SK-N-SH treated with all-trans-retinoic acid at 6 μM for 48 hours (cell line): Measurements from ENCODE around the gene PCSK1.

ENCODE experiments used
- ATAC-seq: fragments of 200-7000 bp; cut with Tn5 transposase; 3 replicates; pipeline ENCODE4 v1.9.1; 2020; ENCODE audit warnings: mild to moderate bottlenecking, moderate library complexity
- ARNTL ChIP-seq: fragments of 450-650 bp; formaldehyde crosslinking; IDR thresholded peaks from 2 replicates; pipeline ENCODE4 v1.5.0; 2020; ENCODE audit warnings: low read depth, mild to moderate bottlenecking, moderate library complexity, borderline replicate concordance
- BACH2 ChIP-seq: fragments of 250-450 bp; sonication (Bioruptor Pico); IDR thresholded peaks from 2 replicates; pipeline ENCODE4 v1.9.0; 2021; ENCODE audit warnings: mild to moderate bottlenecking, borderline replicate concordance
- CREB5 ChIP-seq: fragments of 250-450 bp; sonication (Bioruptor Pico); IDR thresholded peaks from 2 replicates; pipeline ENCODE4 v1.5.1; 2020; ENCODE audit warnings: low read depth, mild to moderate bottlenecking, moderate library complexity
- CSDC2 ChIP-seq: fragments of 250-450 bp; sonication (Bioruptor Pico); IDR thresholded peaks from 2 replicates; pipeline ENCODE4 v1.5.0; 2020; ENCODE audit warnings: mild to moderate bottlenecking, moderate library complexity
- CSRNP3 ChIP-seq: fragments of 250-450 bp; sonication (Bioruptor Pico); IDR thresholded peaks from 2 replicates; pipeline ENCODE4 v1.5.1; 2021; ENCODE audit warnings: mild to moderate bottlenecking, moderate library complexity
- ESRRG ChIP-seq: fragments of 250-450 bp; sonication (Bioruptor Pico); IDR thresholded peaks from 2 replicates; pipeline ENCODE4 v1.6.1; 2021; ENCODE audit warnings: mild to moderate bottlenecking
- GLIS3 ChIP-seq: fragments of 250-450 bp; sonication (Bioruptor Pico); IDR thresholded peaks from 2 replicates; pipeline ENCODE4 v1.5.0; 2020; ENCODE audit warnings: mild to moderate bottlenecking, moderate library complexity
- ISL1 ChIP-seq: fragments of 250-450 bp; sonication (Bioruptor Pico); IDR thresholded peaks from 2 replicates; pipeline ENCODE4 v2.1.2; 2022; ENCODE audit warnings: mild to moderate bottlenecking, moderate library complexity
- OSR1 ChIP-seq: fragments of 250-450 bp; sonication (Bioruptor Pico); IDR thresholded peaks from 2 replicates; pipeline ENCODE4 v1.8.0; 2022; ENCODE audit warnings: moderate library complexity, mild to moderate bottlenecking, inconsistent platforms
- PATZ1 ChIP-seq: fragments of 250-450 bp; sonication (Bioruptor Pico); IDR thresholded peaks from 2 replicates; pipeline ENCODE4 v1.8.0; 2020; ENCODE audit warnings: mild to moderate bottlenecking, moderate library complexity, borderline replicate concordance
- POU6F1 ChIP-seq: fragments of 250-450 bp; sonication (Bioruptor Pico); IDR thresholded peaks from 2 replicates; pipeline ENCODE4 v1.8.0; 2021; ENCODE audit warnings: low read depth, mild to moderate bottlenecking, moderate library complexity, borderline replicate concordance
- PPARA ChIP-seq: fragments of 250-450 bp; sonication (Bioruptor Pico); IDR thresholded peaks from 2 replicates; pipeline ENCODE4 v1.5.0; 2020; ENCODE audit warnings: mild to moderate bottlenecking, borderline replicate concordance
- RARB ChIP-seq: fragments of 250-450 bp; sonication (Bioruptor Pico); IDR thresholded peaks from 2 replicates; pipeline ENCODE4 v1.8.0; 2021; ENCODE audit warnings: mild to moderate bottlenecking, moderate library complexity
- SNAI2 ChIP-seq: fragments of 250-450 bp; sonication (Bioruptor Pico); IDR thresholded peaks from 2 replicates; pipeline ENCODE4 v1.5.0; 2020; ENCODE audit warnings: mild to moderate bottlenecking, moderate library complexity
- TCF4 ChIP-seq: fragments of 250-450 bp; sonication (Bioruptor Pico); IDR thresholded peaks from 2 replicates; pipeline ENCODE4 v1.8.0; 2021; ENCODE audit warnings: mild to moderate bottlenecking, moderate library complexity, borderline replicate concordance
- TSHZ2 ChIP-seq: fragments of 250-450 bp; sonication (Bioruptor Pico); IDR thresholded peaks from 2 replicates; pipeline ENCODE4 v1.5.0; 2020; ENCODE audit warnings: mild to moderate bottlenecking, moderate library complexity
- ZC3H10 ChIP-seq: fragments of 250-450 bp; sonication (Bioruptor Pico); IDR thresholded peaks from 2 replicates; pipeline ENCODE4 v1.5.1; 2021; ENCODE audit warnings: mild to moderate bottlenecking, moderate library complexity
- ZFP3 ChIP-seq: fragments of 250-450 bp; sonication (Bioruptor Pico); IDR thresholded peaks from 2 replicates; pipeline ENCODE4 v1.5.0; 2020; ENCODE audit warnings: mild to moderate bottlenecking, moderate library complexity
- ZFP30 ChIP-seq: fragments of 450-650 bp; formaldehyde crosslinking; IDR thresholded peaks from 2 replicates; pipeline ENCODE4 v1.5.0; 2022; ENCODE audit warnings: mild to moderate bottlenecking, moderate library complexity
- ZNF565 ChIP-seq: fragments of 450-650 bp; formaldehyde crosslinking; conservative IDR thresholded peaks from 2 replicates; pipeline ENCODE4 v1.5.0; 2020; ENCODE audit warnings: low read depth, mild to moderate bottlenecking, moderate library complexity
- ZNF8 ChIP-seq: fragments of 450-650 bp; formaldehyde crosslinking; IDR thresholded peaks from 2 replicates; pipeline ENCODE4 v1.5.0; 2020; ENCODE audit warnings: mild to moderate bottlenecking, moderate library complexity

Gene PCSK1

GRCh38 chr5:96473155-96473554 lies 40.1 kb upstream of the PCSK1 start:
- no peak for TF ChIP-seq PPARA
- TF ChIP-seq GLIS3 (CRISPR knock-in tag), result no peak
- TF ChIP-seq TCF4 (CRISPR knock-in tag), result no peak; the same call in 1 of the 2 replicates
- no peak for TF ChIP-seq CREB5
- no peak for TF ChIP-seq ZFP3 (CRISPR knock-in tag)
- TF ChIP-seq BACH2 (CRISPR knock-in tag), result no peak
- TF ChIP-seq RARB, result no peak
- TF ChIP-seq PATZ1 (CRISPR knock-in tag), result no peak
- no peak for TF ChIP-seq POU6F1
- TF ChIP-seq SNAI2 (CRISPR knock-in tag), result no peak
- TF ChIP-seq ZNF8, result no peak
- no peak for TF ChIP-seq OSR1 (CRISPR knock-in tag)
- TF ChIP-seq CSDC2 (CRISPR knock-in tag), result no peak
- no peak for TF ChIP-seq ESRRG
- TF ChIP-seq ZFP30 (CRISPR knock-in tag), result no peak
- TF ChIP-seq ISL1, result no peak
- no peak for TF ChIP-seq ZC3H10 (CRISPR knock-in tag)
- ATAC-seq, result no peak

- no peak for ATAC-seq
- no peak for TF ChIP-seq POU6F1
- TF ChIP-seq ARNTL (CRISPR knock-in tag), result no peak
- TF ChIP-seq ZNF565 (CRISPR knock-in tag), result no peak
- TF ChIP-seq RARB, result no peak
- no peak for TF ChIP-seq PPARA
- TF ChIP-seq BACH2 (CRISPR knock-in tag), result no peak
Measured at GRCh38 chr5:96470785-96471184, 37.7 kb upstream of the PCSK1 start.

GRCh38 chr5:96468956-96469355 lies 35.9 kb upstream of the PCSK1 start:
- no peak for ATAC-seq
- TF ChIP-seq ZFP30 (CRISPR knock-in tag) (no peak), ESRRG (no peak), POU6F1 (no peak), ZFP3 (CRISPR knock-in tag) (no peak), BACH2 (CRISPR knock-in tag) (no peak), SNAI2 (CRISPR knock-in tag) (no peak), ZNF8 (no peak), PATZ1 (CRISPR knock-in tag) (no peak), ISL1 (no peak), TSHZ2 (no peak), CREB5 (no peak), CSRNP3 (CRISPR knock-in tag) (no peak), ARNTL (CRISPR knock-in tag) (no peak), PPARA (no peak), OSR1 (CRISPR knock-in tag) (no peak), TCF4 (CRISPR knock-in tag) (no peak), CSDC2 (CRISPR knock-in tag) (no peak), ZC3H10 (CRISPR knock-in tag) (no peak)
